HG03159 (cell line): ENCODE measurements around the gene TSPAN3.

Experiments
- ATAC-seq: cut with Tn5 transposase; IDR thresholded peaks from one replicate; pipeline ENCODE4 v1.9.1; 2021; ENCODE audit warnings: mild to moderate bottlenecking, moderate library complexity; ENCODE audit not compliant: unreplicated experiment

TSPAN3 gene

DNA sequence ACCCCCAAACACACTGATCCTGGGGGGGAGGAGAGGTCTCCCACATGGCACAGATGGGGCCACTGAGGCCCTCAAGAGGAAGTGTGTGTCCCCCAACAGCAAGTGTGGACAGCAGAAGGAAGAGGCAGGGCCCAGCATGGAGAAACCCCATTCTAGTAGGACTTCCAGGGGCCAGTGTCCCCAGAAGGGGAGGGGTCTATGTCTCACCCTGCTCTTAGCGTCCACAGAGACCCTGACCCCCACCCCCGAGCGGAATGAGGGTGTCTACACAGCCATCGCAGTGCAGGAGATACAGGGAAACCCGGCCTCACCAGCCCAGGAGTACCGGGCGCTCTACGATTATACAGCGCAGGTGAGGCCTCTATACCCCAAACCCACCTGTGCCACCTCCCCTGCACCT is 35.3 kb downstream of the TSPAN3 start:
- no peak for ATAC-seq

DNA sequence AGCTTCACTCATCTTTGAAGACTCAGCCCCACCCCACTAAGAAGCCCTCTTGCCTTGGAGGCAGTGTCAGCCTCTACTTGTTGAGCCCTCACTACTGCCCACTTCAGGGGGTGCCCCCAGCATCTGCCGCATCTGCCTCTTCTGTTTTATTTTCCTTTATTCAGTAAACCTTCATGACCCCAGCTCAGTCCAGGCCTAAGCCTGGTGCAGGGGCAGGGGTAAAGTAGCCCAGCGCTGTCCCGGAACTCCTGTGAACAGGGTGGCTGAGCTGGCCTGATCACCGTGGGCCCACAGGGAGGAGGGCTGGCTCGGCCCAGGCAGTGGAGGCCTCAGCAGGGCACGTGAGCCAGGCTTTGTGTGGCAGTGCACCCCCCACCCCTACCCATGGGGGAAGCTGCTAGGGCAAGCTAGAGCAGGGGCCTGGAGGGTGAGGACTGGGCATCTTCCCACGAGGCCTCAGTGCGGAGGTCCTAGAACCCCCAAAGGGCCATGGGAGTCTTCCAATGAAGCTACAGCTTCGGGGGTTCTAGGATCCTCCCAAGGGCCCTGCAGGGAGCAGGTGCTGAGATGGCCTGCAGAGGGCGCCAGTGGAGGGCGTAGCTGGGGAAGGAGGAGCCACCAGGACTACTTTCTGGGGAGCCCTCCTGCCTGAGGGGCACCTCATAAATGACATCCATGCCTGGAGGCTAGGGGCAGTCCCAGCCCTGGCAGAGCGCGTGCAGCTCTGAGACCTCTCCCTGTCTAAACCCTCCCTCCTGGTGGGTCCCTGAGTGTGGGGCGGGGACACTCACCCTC is 36.0 kb downstream of the TSPAN3 start:
- ATAC-seq = no peak

DNA sequence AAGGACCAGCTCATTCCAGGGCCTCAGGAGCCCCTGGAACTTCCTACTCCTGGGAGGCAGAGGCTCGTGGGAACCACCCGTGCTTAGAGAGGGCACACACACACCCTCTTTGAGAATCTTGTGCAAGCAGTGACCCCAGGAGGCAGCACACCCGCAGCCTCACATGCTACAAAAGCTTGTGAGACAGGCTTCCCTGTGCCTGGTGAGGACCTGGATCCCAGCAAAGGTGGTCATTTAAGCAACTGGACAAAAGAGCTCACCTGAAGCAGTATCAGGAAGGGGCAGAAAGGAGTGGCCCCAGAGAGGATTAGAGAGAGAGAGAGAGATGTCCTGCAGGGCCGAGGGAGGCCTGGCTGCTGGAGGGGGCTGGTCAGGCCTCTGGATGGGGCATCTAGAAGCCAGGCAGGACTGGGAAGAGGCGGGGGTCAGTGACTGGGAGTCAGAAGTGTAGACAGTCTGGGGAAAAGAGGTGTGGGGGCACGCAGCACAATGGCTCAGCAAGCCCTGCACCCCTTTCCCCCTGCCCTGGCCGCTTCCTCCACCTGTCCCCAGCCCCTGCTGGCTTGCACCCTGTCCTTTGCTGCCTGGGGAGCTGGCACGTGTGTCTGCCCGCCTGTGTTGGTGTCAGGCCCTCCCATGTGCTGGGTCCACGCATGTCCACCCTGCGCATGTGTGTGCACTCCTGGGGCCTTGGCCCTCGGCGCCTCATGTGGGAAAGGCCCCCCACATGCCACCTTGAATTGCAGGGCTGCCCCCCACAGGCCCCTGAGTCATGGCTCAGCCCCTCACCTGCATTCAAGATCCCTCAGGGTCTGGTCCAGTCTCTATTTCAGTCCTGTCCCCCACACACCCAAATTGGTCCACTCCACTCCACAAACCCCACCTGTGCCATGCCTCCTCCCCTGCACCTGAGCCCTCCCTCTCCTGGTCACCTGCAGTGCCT is 36.9 kb downstream of the TSPAN3 start:
- ATAC-seq = no peak

DNA sequence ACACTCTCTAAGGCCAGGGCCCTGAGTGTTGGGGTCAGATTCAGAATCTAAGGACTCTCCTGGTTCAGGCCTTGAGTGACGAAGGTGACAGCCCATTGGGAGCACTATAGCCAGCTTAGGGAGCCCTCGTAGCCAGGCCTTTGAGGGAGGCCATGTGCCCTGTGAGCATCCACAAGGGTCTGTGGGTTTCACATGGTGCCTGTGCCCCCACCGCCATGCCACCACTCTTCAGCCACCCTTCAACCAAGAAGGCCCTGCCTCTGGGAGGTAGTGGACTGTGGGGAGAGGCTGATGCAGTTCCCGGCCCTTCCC is 37.5 kb downstream of the TSPAN3 start:
- ATAC-seq = no peak

DNA sequence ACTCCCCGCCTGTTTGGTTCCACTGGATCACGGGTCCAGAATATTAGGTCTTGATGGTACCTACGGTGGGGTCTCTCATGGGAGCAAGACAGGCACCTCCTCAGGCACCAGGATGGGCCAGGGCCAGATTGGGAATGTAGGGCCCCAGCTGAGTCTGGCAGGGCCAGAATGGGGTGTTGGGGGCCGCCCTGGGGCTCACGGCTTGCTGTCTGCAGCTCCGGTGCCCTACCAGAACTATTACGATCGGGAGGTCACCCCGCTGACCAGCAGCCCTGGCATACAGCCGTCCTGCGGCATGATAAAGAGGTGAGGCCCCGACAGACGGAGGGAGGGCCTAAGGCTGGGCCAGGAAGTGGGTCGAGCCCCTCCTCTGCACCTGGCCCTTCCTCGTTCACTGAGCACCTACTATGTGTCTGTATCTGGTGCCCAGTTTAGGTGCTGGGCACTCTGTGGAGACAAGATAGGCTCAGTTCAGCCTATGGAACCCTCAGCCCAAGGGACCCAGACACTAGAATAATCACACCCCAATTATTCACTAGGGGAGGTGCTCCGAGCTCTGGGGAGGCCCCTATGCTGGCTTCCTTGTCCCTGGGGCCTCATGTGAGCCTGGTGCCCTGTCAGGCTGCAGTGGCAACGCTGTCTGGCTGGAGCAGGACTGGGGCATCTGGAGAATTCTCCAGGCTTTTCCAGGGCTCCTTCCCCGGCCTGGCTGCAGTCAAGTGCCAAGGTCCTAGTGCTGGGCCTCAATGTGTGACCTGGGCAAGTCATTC is 38.1 kb downstream of the TSPAN3 start:
- ATAC-seq = no peak

DNA sequence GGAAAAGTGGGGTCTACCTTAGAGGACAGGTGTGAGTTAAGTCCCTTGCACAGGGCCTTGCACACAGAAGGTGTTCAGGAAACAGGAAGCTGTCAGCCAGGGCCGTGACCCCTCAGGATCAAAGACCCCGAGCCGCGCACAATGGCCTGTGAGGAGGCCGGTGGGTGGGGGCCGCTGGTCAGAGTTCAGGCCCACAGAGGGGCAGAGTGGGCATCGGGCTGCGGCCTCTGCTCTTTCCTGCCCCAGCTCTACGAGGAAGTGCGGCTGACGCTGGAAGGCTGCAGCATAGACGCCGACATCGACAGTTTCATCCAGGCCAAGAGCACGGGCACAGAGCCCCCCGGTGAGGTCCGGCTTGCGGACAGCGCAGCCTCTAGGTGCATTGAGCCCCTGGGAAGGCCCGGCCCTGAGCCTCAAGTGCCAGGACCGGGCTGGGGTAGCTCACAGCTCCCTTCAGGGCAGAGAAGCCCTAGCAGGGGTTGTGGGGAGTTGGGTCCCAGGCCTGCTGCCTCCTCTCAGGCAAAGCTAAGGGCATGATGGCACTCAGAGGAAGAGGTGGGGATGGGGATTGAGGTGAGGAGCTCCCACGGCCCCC is 38.8 kb downstream of the TSPAN3 start:
- ATAC-seq = no peak

DNA sequence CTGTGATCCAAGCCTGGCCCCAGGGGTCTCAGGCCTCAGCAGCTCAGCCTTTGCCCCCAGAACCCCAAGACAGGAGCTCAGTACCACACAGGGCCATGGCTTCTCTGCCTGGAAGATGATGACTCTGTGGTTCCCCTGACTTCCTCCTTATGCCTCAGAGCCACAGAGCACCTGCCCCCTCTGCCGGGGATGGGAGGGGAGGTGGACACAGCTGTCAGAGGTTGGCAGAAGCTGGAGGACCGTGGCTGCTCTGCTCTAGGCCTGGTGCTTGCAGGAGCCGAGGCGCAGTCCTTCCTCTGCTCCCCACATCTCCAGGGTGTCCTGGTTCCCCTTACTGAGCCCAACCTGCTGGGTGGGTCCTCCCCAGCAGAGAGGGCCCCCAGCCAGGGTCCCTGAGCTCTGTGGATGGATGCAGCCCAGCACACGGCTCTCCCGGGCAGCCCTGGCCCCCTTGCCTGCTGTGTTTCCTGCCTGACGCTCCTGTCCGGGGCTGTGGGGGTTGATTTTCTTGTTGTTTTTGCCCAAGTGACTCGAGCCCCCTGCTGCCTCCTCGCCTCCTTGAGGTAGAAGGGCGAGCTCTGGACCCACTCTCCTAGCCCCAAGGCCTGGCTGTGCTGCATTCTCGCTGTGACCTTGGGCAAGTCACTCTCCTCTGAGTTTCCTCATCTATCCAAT is 39.4 kb downstream of the TSPAN3 start:
- ATAC-seq = no peak

DNA sequence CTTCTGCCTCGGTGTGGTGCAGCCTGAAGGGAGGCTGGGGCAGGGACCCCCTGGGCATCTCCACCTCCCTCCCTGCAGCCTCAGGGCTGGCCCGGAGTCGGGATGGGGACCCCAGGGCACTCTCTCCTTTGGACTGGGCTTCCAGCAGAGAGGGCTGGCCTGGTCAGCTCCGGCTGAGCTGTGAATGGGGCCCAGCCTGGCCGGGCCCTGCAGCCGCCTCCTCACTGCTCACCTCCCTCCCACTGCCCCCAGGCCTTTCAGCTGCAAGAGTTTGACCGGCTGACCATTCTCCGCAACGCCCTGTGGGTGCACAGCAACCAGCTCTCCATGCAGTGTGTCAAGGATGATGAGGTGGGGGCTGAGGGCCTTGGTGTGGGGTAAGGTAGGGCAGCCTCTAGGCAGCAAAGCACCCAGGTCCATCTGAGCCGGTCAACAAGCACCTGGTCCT is 40.0 kb downstream of the TSPAN3 start:
- ATAC-seq = no peak

DNA sequence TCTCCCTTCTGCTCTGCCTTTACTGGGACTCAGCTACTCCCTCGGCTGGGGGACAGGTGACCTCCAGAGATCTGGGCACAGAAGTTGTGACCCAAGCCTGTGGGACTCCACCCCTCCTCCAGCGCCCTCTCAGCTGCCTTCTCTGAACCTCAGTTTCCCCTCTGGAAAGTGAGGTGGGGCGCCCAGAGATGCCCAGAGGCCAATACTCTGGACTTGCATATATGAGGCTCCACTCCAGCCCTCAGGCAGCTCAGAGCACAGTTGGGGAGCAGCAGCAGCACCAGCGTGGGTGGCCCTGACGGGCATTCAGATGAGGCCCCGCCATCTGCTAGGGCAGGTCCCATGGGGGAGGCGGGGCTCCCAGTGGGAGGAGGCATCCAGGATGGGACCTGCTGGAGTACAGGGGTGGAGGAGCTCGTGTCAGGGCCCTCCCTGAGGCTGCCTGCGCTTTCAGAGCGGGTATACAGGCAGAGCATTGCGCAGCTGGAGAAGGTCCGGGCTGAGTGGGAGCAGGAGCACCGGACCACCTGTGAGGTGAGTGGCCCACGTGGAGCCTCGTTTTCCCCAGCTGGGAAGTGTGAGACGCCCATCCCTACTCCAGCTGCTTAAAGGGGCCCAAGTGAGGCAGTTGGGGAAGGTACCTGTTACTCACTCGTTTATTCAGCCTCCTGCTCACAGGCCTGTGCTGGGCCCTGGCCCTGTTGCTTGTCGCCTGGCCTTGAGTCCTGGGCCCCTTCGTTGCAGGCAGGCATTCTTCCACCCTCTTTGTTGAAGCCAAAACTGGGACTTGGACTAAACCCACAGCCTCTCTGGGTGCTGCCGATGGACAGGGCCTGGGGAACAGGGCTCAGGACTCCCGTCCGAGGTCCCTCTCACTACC is 40.6 kb downstream of the TSPAN3 start:
- no peak for ATAC-seq

DNA sequence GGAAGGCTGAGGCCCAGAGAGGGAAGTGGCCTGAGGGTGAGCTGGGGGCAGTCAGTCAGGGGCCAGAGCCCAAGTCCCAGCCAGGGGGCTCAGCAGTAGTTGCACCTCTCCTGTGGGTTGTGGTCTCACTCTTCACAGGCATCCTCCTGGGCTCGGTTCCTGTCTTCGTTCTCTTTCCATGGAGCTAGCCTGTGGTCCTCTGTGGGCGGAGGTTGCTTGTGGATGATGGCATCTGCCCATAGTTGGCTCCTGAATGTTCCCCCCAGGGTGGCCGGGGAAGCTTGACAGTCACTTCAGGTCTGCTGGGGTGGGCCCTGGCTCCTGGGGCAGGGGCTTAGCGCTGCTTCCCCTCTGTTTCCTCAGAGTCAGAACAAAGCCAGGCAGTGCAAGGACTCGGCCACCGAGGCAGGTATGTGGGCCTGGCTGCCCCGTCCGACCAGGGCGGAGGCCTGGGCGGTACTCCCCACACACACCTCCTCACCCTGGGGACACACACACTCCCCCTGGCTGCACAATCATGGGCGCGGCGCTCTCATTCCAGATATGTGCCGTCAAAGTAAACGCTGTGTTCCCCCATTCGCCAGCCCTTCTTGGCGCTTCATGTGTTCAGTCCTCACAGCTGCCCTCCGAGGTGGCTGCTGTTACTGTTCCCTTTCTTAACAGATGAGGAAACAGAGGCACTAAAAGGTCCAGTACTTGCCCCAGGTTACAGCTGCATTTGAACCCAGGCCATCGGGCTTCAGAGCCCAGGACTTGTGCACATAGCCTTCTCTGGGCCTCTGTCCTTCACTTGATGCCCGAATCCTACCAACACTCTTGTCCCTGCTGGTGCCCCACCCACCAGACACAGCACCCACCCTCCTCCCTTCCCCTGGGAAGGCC is 41.5 kb downstream of the TSPAN3 start:
- no peak for ATAC-seq

DNA sequence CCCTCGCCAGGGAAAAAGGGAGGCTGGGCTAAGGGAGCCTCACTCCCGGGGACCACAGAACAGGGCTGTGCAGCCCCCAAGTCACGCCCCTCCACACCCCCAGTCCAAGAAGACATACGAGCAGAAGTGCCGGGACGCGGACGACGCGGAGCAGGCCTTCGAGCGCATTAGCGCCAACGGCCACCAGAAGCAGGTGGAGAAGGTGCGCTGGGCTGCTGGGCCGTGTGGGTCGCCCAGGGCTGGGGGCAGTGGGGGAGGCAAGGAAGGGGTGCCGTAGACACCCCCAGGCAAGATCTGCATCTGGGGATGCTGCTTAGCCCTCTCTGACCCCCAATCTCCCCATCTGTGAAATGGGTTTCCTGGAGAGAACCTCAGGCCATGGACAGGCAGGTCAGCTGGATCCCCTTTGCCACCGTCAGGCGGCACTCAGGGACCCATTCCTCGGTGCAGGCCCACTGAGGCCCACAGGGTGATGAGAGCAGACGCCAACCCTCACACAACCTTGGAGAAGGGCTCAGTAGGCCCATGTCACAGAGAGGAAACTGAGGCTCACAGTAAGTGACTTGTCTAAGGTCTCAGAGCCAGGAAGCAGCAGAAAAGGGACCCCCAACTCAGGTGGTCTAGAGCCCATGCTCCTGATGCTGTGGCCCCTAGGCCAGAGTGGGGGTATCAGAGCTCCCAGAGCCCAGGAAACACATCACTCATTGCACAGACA is 42.3 kb downstream of the TSPAN3 start:
- ATAC-seq = no peak

DNA sequence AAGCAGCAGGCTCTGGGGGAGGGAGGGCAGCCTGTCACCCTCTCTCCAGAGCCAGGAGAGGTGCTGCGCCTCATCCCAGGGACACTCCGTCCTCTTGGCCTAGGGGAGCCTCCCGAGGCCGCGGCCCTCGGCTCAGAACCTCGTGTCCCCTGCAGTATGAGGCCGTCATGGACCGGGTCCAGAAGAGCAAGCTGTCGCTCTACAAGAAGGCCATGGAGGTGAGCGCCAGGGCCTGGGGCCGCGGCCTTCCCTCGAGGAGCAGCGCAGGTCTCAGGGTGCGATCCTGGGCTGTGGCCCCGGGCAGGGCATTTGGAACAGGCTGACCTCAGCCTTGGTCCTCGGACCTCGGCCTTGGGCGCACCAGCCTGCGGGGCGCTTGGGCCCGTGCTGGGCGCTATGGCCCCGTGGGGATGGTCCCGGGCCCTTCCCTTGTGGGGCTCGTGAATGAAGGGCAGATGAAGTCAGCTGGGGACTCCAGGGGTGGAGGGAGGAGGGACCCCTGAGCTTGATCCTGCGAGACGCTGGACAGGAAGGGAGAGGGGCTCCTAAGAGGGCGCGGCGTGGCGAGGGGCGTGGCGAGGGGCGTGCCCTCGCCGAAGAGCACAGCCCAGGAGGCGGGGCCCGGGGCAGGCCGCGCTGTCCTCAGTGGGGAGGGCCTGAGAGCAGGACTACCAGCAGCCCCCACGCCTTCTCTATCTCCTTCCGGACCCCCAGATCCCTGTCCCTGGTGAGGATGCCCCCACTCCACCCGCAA is 43.0 kb downstream of the TSPAN3 start:
- ATAC-seq = no peak

DNA sequence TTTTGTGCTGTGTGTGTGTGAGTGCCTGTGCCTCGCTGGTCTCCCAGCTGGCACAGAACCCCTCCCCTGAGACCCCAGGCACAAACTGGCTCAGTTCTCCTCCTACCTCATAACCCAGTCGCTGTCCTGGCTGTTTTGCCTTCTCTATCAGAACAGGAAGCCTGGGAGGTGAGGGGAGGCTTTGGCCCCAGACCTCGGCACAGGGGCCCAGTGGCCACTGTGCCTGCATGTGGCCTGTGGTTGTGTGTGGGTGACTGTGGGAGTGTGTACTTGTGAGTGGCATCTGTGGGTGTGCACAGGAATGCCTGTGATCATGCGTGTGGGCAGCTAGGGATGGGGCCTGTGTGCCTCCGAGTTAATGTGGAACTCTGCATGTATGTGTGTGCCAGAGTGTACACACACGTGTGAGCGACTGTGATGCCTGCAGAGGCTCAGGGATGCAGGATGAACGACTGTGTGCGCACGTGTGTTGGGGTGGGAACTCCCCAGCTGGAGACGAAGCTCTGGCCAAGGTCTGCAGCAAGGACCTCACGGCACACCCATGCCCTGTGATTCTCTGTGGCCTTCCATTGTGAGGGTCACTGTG is 43.7 kb downstream of the TSPAN3 start:
- ATAC-seq = no peak

DNA sequence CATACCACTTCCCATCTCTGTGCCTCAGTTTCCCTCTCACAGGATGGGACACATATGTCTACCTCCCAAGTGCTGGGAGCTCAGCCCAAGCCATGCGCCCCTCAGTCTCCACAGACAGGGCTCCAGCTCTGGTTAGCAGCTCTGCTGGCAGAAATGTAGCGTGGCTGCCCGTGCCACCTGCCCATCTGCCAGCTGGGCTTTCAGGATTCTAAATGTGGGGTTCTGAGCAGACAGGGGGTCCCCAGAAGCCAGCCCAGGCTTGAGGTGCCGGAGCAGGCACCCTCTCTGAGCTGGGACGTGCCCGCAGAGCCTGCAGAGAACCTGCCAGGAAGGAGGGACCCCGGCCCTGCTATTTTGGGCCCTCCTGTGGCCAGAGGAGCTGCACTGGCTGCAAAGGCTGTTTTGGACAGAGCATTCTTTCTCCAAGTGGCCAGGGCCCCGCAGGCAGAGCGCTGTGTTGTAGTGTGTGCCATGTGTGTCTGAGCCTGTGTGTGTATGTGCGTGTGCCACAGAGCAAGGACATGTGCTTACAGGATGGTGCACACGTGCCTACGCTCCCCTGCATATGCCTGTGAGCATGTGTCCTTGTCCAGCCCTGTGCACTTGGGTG is 44.3 kb downstream of the TSPAN3 start:
- ATAC-seq = no peak

DNA sequence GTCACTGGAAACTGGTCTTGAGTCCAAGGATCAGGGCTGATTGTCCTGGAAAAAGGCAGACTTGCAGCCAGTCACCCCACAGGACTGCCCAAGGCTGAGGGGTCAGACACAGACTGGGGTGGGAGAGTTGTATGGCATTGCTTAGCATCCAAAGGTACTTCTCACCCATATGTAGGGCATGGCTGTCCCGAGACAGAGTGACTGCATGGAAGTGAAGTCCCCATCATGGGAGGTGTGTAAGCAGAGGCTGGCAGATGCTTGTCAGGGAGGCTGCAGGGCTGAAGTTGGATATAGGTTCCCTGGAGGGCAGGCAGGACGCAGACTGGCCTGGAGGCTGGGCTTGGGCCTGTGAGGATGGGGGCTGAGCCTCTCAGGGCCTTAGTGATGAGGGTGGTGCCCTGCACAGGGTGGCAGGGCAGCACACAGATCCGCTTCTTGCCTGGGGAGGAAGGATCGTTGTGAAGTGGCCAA is 44.9 kb downstream of the TSPAN3 start:
- ATAC-seq = no peak
